A673 (cell line): Measurements from ENCODE around the gene KIF26A. TPM values are rescaled to one million over a fixed set of nuclear protein-coding genes. Genes with fewer than 3 reads are reported as not detected.

ENCODE experiments used
- BruUV-seq: library from RNA; stranded (reverse); fragments of 400-500 nt; replicated peaks from 2 replicates; lab custom pipeline; 2021; lab: Mats Ljungman, UMichigan
- CTCF ChIA-PET: fragments of 300-600 bp; sonication (Branson Sonifier 250); formaldehyde crosslinking; loops from one replicate; lab custom pipeline; 2022; ENCODE audit warnings: antibody characterized with exemption; lab: Charles Lee
- POLR2A ChIA-PET: fragments of 300-600 bp; sonication (Branson Sonifier 250); formaldehyde crosslinking; loops from one replicate; lab custom pipeline; 2022; ENCODE audit warnings: antibody characterized with exemption; ENCODE audit not compliant: low non-redundant PET; lab: Charles Lee
- DNase-seq: peaks from one replicate; pipeline ENCODE4 v3.0.0-alpha.2; 2015; ENCODE audit warnings: low spot score
- H3K27ac ChIP-seq: fragments of 200-600 bp; sonication (generic); 2 replicates; pipeline ENCODE4 v1.5.1; 2016; ENCODE audit warnings: mixed run types, low read depth, mild to moderate bottlenecking, mixed read lengths, antibody characterized with exemption, low read length; ENCODE audit not compliant: poor library complexity, severe bottlenecking
- H3K27me3 ChIP-seq: fragments of 200-600 bp; sonication (generic); replicated peaks from 2 replicates; pipeline ENCODE4 v1.6.1; 2017; ENCODE audit warnings: mixed run types, low read depth, mild to moderate bottlenecking, mixed read lengths, antibody characterized with exemption, low read length; ENCODE audit not compliant: insufficient read depth, poor library complexity
- H3K36me3 ChIP-seq: fragments of 200-600 bp; sonication (generic); 2 replicates; pipeline ENCODE4 v1.6.1; 2016; ENCODE audit warnings: mixed run types, mild to moderate bottlenecking, mixed read lengths, antibody characterized with exemption, low read length; ENCODE audit not compliant: insufficient read depth, poor library complexity, severe bottlenecking
- H3K4me1 ChIP-seq: fragments of 200-600 bp; sonication (generic); 2 replicates; pipeline ENCODE4 v1.6.1; 2017; ENCODE audit warnings: mixed run types, mild to moderate bottlenecking, mixed read lengths, antibody characterized with exemption, low read length; ENCODE audit not compliant: insufficient read depth, poor library complexity, severe bottlenecking
- H3K4me3 ChIP-seq: fragments of 200-600 bp; sonication (generic); 2 replicates; pipeline ENCODE4 v1.5.1; 2016; ENCODE audit warnings: low read depth, mixed run types, mild to moderate bottlenecking, mixed read lengths, low read length; ENCODE audit not compliant: poor library complexity, severe bottlenecking
- H3K9me3 ChIP-seq: fragments of 200-600 bp; sonication (generic); 2 replicates; pipeline ENCODE4 v1.6.1; 2016; ENCODE audit warnings: mixed run types, low read depth, mild to moderate bottlenecking, mixed read lengths, antibody characterized with exemption, low read length; ENCODE audit not compliant: poor library complexity, severe bottlenecking
- CTCF ChIP-seq: fragments of 300-800, 200-600 bp; sonication (generic); conservative IDR thresholded peaks from 2 replicates; pipeline ENCODE4 v1.5.1; 2017; ENCODE audit warnings: low read depth, mild to moderate bottlenecking, antibody characterized with exemption, low read length, moderate library complexity, mixed read lengths
- EZH2 ChIP-seq: fragments of 200-600 bp; sonication (generic); IDR thresholded peaks from 2 replicates; pipeline ENCODE4 v1.6.1; 2017; ENCODE audit warnings: borderline replicate concordance, low read depth, mild to moderate bottlenecking, mixed read lengths, antibody characterized with exemption, low read length; ENCODE audit not compliant: poor library complexity, severe bottlenecking
- intact Hi-C: fragments of 100-400 bp; cut with micrococcal nuclease; formaldehyde crosslinking; loops from one replicate; pipeline ENCODE4 v1.10.0; 2022; ENCODE audit not compliant: unreplicated experiment
- total RNA-seq: library from RNA; stranded (reverse); gene quantifications from 2 replicates; pipeline ENCODE4 v1.2.3, GENCODE V29; 2021

The KIF26A gene
- total RNA-seq, 1 experiment from 2014 or later, result 11.5 TPM

- ChIA-PET CTCF (interaction anchor here (0.5 kb wide), 1 partner anchor 44 kb away, joined by 8 read pairs; no protein-coding TSS in a partner anchor), POLR2A (no interaction called here)
- H3K27ac ChIP-seq, result no peak overlapping the region
These were observed 34.5 kb downstream of the KIF26A start for GRCh38 chr14:104172880-104173279.

GRCh38 chr14:104174051-104174450, 35.7 kb downstream of the KIF26A start:
- no peaks in the 10 kb centered on the region for H3K36me3 ChIP-seq
- TF ChIP-seq EZH2, result no peak
- no peak for TF ChIP-seq CTCF
- H3K9me3 ChIP-seq, result no peaks in the 10 kb centered on the region
- H3K4me1 ChIP-seq, result peaks cover 19% of the 10 kb centered on the region
- no peaks in the 10 kb centered on the region for H3K27me3 ChIP-seq
- intact Hi-C loops, result no loop called here
- ChIA-PET CTCF (no interaction called here), POLR2A (no interaction called here)
- H3K27ac ChIP-seq, result no peak overlapping the region
- no peak for DNase-seq
- BruUV-seq, result no TSS peak
- H3K4me3 ChIP-seq, result no peak overlapping the region

More at GRCh38 chr14:104172880-104173279, 34.5 kb downstream of the KIF26A start:
- H3K4me1 ChIP-seq, result peaks cover 20% of the 10 kb centered on the region
- H3K27me3 ChIP-seq, result no peaks in the 10 kb centered on the region
- no peak overlapping the region for H3K4me3 ChIP-seq
- TF ChIP-seq EZH2 (no peak), CTCF (no peak)
- intact Hi-C loops, result no loop called here
- BruUV-seq, result no TSS peak
- no peaks in the 10 kb centered on the region for H3K9me3 ChIP-seq
- DNase-seq, result no peak
- no peaks in the 10 kb centered on the region for H3K36me3 ChIP-seq

- Histone ChIP-seq H3K4me1 (peaks cover 9% of the 10 kb centered on the region), H3K36me3 (no peaks in the 10 kb centered on the region), H3K27ac (no peak overlapping the region), H3K9me3 (no peaks in the 10 kb centered on the region), H3K4me3 (no peak overlapping the region), H3K27me3 (no peaks in the 10 kb centered on the region)
- POLR2A ChIA-PET, result no interaction called here
- TF ChIP-seq CTCF, result no peak
- no peak for TF ChIP-seq EZH2
- no peak for DNase-seq
- CTCF ChIA-PET, result interaction anchor here (0.6 kb wide), 1 partner anchor 78 kb away, joined by 3 read pairs; no protein-coding TSS in a partner anchor
- intact Hi-C loops, result no loop called here
- no TSS peak for BruUV-seq
These were observed 36.7 kb downstream of the KIF26A start for GRCh38 chr14:104175041-104175440.
